HG03045 (cell line): Measurements from ENCODE around the gene MVB12B.

Experiments used
- ATAC-seq: cut with Tn5 transposase; IDR thresholded peaks from one replicate; pipeline ENCODE4 v1.9.1; 2021; ENCODE audit warnings: mild to moderate bottlenecking, moderate library complexity; ENCODE audit not compliant: unreplicated experiment

MVB12B gene

GRCh38 chr9:126514037-126514821 is 187.6 kb downstream of the MVB12B start:
- ATAC-seq, result no peak

- no peak for ATAC-seq
Measured at GRCh38 chr9:126515001-126515872, 188.6 kb downstream of the MVB12B start.

GRCh38 chr9:126515873-126516505 is 189.4 kb downstream of the MVB12B start:
- no peak for ATAC-seq

- ATAC-seq, result no peak
Measured at GRCh38 chr9:126516561-126516935, 189.9 kb downstream of the MVB12B start.

- no peak for ATAC-seq
Measured at GRCh38 chr9:126516936-126517832, 190.6 kb downstream of the MVB12B start.

- ATAC-seq, result no peak
Measured at GRCh38 chr9:126517833-126518356, 191.3 kb downstream of the MVB12B start.

GRCh38 chr9:126518763-126519162 is 192.1 kb downstream of the MVB12B start:
- no peak for ATAC-seq

GRCh38 chr9:126519660-126520420 is 193.2 kb downstream of the MVB12B start:
- no peak for ATAC-seq

- no peak for ATAC-seq
Measured at GRCh38 chr9:126520453-126520852, 193.8 kb downstream of the MVB12B start.

- no peak for ATAC-seq
Measured at GRCh38 chr9:126521089-126521488, 194.5 kb downstream of the MVB12B start.

GRCh38 chr9:126521551-126521950 is 194.9 kb downstream of the MVB12B start:
- ATAC-seq, result no peak

GRCh38 chr9:126521976-126522590 is 195.5 kb downstream of the MVB12B start:
- ATAC-seq, result no peak

- ATAC-seq, result no peak
Measured at GRCh38 chr9:126522612-126523356, 196.2 kb downstream of the MVB12B start.

GRCh38 chr9:126523611-126524111 is 197.0 kb downstream of the MVB12B start:
- no peak for ATAC-seq

- no peak for ATAC-seq
Measured at GRCh38 chr9:126524353-126525077, 197.9 kb downstream of the MVB12B start.

GRCh38 chr9:126526218-126527108 is 199.8 kb downstream of the MVB12B start:
- no peak for ATAC-seq
